OCI-LY1 (cell line): ENCODE data around the gene TRIM59.

ENCODE experiments used
- H2AFZ ChIP-seq: fragments of 200-600 bp; sonication (generic), shearing (Covaris generic); 2 replicates; pipeline ENCODE4 v1.6.0; 2014; ENCODE audit warnings: antibody characterized with exemption, mild to moderate bottlenecking, low read length
- H3F3A ChIP-seq: fragments of 200-600 bp; sonication (generic), shearing (Covaris generic); 2 replicates; pipeline ENCODE4 v1.6.0; 2014; ENCODE audit warnings: mild to moderate bottlenecking, antibody characterized with exemption, low read length, moderate library complexity; ENCODE audit not compliant: insufficient read depth
- H3K27ac ChIP-seq: fragments of 200-600 bp; sonication (generic); 2 replicates; pipeline ENCODE4 v1.5.1; 2014; ENCODE audit warnings: low read length, mixed run types, mild to moderate bottlenecking, low read depth; ENCODE audit not compliant: poor library complexity, severe bottlenecking
- H3K27me3 ChIP-seq: fragments of 200-600 bp; sonication (generic); 2 replicates; pipeline ENCODE4 v1.6.0; 2014; ENCODE audit warnings: antibody characterized with exemption, mild to moderate bottlenecking, low read length, moderate library complexity; ENCODE audit not compliant: insufficient read depth
- H3K36me3 ChIP-seq: fragments of 200-600 bp; sonication (generic); 2 replicates; pipeline ENCODE4 v1.6.1; 2014; ENCODE audit warnings: mild to moderate bottlenecking, antibody characterized with exemption, low read length, moderate library complexity, mixed read lengths; ENCODE audit not compliant: insufficient read depth
- H3K4me1 ChIP-seq: fragments of 200-600 bp; sonication (generic); 2 replicates; pipeline ENCODE4 v1.5.1; 2014; ENCODE audit warnings: mild to moderate bottlenecking, low read length, moderate library complexity; ENCODE audit not compliant: insufficient read depth, severe bottlenecking
- H3K4me2 ChIP-seq: fragments of 200-600 bp; sonication (generic), shearing (Covaris generic); 2 replicates; pipeline ENCODE4 v1.6.1; 2014; ENCODE audit warnings: low read length
- H3K4me3 ChIP-seq: fragments of 200-600 bp; sonication (generic); 2 replicates; pipeline ENCODE4 v1.5.1; 2014; ENCODE audit warnings: low read length, low read depth, mild to moderate bottlenecking, mixed read lengths; ENCODE audit not compliant: poor library complexity, severe bottlenecking
- H3K79me2 ChIP-seq: fragments of 200-600 bp; shearing (Covaris generic); 2 replicates; pipeline ENCODE4 v1.6.1; 2016; ENCODE audit warnings: mixed run types, low read length, mixed read lengths; ENCODE audit not compliant: insufficient read depth
- H3K9ac ChIP-seq: fragments of 200-600 bp; sonication (generic), shearing (Covaris generic); 2 replicates; pipeline ENCODE4 v1.6.1; 2014; ENCODE audit warnings: mild to moderate bottlenecking, low read length, mixed read lengths
- H3K9me2 ChIP-seq: fragments of 200-600 bp; sonication (generic), shearing (Covaris generic); 2 replicates; pipeline ENCODE4 v1.6.1; 2014; ENCODE audit warnings: low read depth, mild to moderate bottlenecking, low read length, mixed read lengths
- H3K9me3 ChIP-seq: fragments of 200-600 bp; shearing (Covaris generic); 2 replicates; pipeline ENCODE4 v1.6.1; 2014; ENCODE audit warnings: low read length, mixed read lengths
- H4K20me1 ChIP-seq: fragments of 200-600 bp; sonication (generic), shearing (Covaris generic); 2 replicates; pipeline ENCODE4 v1.6.0; 2016; ENCODE audit warnings: mild to moderate bottlenecking, low read length; ENCODE audit not compliant: insufficient read depth
- CTCF ChIP-seq: fragments of 200-600 bp; sonication (generic), shearing (Covaris generic); IDR thresholded peaks from 2 replicates; pipeline ENCODE4 v1.5.1; 2017; ENCODE audit warnings: mild to moderate bottlenecking, antibody characterized with exemption, low read length, moderate library complexity, mixed read lengths
- EZH2 ChIP-seq: fragments of 200-600 bp; sonication (generic), shearing (Covaris generic); IDR thresholded peaks from 2 replicates; pipeline ENCODE4 v1.8.0; 2017; ENCODE audit warnings: borderline replicate concordance, mixed run types, mild to moderate bottlenecking, antibody characterized with exemption, low read length, moderate library complexity, mixed read lengths

Gene TRIM59

GRCh38 chr3:160412477-160412876 lies 37.1 kb downstream of the TRIM59 start:
- peaks cover 96% of the 10 kb centered on the region for H3K36me3 ChIP-seq
- H4K20me1 ChIP-seq: no peaks in the 10 kb centered on the region
- no peak overlapping the region for H3K9ac ChIP-seq
- TF ChIP-seq EZH2 (no peak), CTCF (no peak)
- no peak overlapping the region for H2AFZ ChIP-seq
- H3K4me1 ChIP-seq: no peaks in the 10 kb centered on the region
- no peaks in the 10 kb centered on the region for H3K9me3 ChIP-seq
- peaks cover 43% of the 10 kb centered on the region for H3K79me2 ChIP-seq
- no peaks in the 10 kb centered on the region for H3K9me2 ChIP-seq
- H3K27ac ChIP-seq: no peak overlapping the region
- H3K4me3 ChIP-seq: no peak overlapping the region
- H3K4me2 ChIP-seq: no peak overlapping the region
- H3K27me3 ChIP-seq: no peaks in the 10 kb centered on the region
- peaks cover 29% of the 10 kb centered on the region for H3F3A ChIP-seq

- H3K4me2 ChIP-seq: no peak overlapping the region
- H4K20me1 ChIP-seq: no peaks in the 10 kb centered on the region; the same call in 1 of the 2 replicates
- peaks cover 21% of the 10 kb centered on the region for H3F3A ChIP-seq
- H3K9me2 ChIP-seq: no peaks in the 10 kb centered on the region
- no peak overlapping the region for H3K4me3 ChIP-seq
- no peak for TF ChIP-seq EZH2
- TF ChIP-seq CTCF: no peak
- H2AFZ ChIP-seq: no peak overlapping the region
- H3K9me3 ChIP-seq: no peaks in the 10 kb centered on the region
- H3K79me2 ChIP-seq: peaks cover 62% of the 10 kb centered on the region
- no peak overlapping the region for H3K9ac ChIP-seq
- H3K27me3 ChIP-seq: no peaks in the 10 kb centered on the region
- peaks cover 5% of the 10 kb centered on the region for H3K4me1 ChIP-seq
- no peak overlapping the region for H3K27ac ChIP-seq
- H3K36me3 ChIP-seq: peaks cover 96% of the 10 kb centered on the region
These were observed 39.6 kb downstream of the TRIM59 start for GRCh38 chr3:160409812-160410610.

- Histone ChIP-seq H3K9me2 (no peaks in the 10 kb centered on the region), H3K4me2 (peak overlapping the region; percentile 93), H3K4me1 (peaks cover 36% of the 10 kb centered on the region), H3K9ac (peak overlapping the region; percentile 90), H3K9me3 (no peaks in the 10 kb centered on the region), H3K27me3 (no peaks in the 10 kb centered on the region), H4K20me1 (no peaks in the 10 kb centered on the region; the same call in 1 of the 2 replicates), H3K4me3 (peak overlapping the region; percentile 84), H2AFZ (no peak overlapping the region), H3F3A (peaks cover 7% of the 10 kb centered on the region; the same call in 1 of the 2 replicates), H3K27ac (peak overlapping the region; percentile 89), H3K79me2 (peaks cover 95% of the 10 kb centered on the region), H3K36me3 (peaks cover 92% of the 10 kb centered on the region)
- no peak for TF ChIP-seq CTCF
- TF ChIP-seq EZH2: no peak
These were observed 45.7 kb downstream of the TRIM59 start for GRCh38 chr3:160403796-160404470.
